HG03064 (cell line): ENCODE measurements around the gene ATP8A2.

Experiments used
- ATAC-seq: cut with Tn5 transposase; IDR thresholded peaks from one replicate; pipeline ENCODE4 v1.9.1; 2021; ENCODE audit warnings: low read depth; ENCODE audit not compliant: unreplicated experiment

Gene ATP8A2

GRCh38 chr13:25380741-25381324 is 9.1 kb downstream of the ATP8A2 start:
- no peak for ATAC-seq

GRCh38 chr13:25384758-25385410 is 13.1 kb downstream of the ATP8A2 start:
- no peak for ATAC-seq

- ATAC-seq: no peak
These were observed 20.2 kb downstream of the ATP8A2 start for GRCh38 chr13:25391932-25392331.

- ATAC-seq: no peak
These were observed 22.8 kb downstream of the ATP8A2 start for GRCh38 chr13:25394402-25395060.

GRCh38 chr13:25397763-25398162 is 26.0 kb downstream of the ATP8A2 start:
- no peak for ATAC-seq

GRCh38 chr13:25400925-25401324 is 29.2 kb downstream of the ATP8A2 start:
- ATAC-seq: no peak

GRCh38 chr13:25401958-25402357 is 30.2 kb downstream of the ATP8A2 start:
- no peak for ATAC-seq

- no peak for ATAC-seq
These were observed 34.6 kb downstream of the ATP8A2 start for GRCh38 chr13:25406377-25406776.

- no peak for ATAC-seq
These were observed 38.2 kb downstream of the ATP8A2 start for GRCh38 chr13:25409938-25410337.

- ATAC-seq: no peak
These were observed 43.5 kb downstream of the ATP8A2 start for GRCh38 chr13:25415241-25415640.

GRCh38 chr13:25417535-25417934 is 45.8 kb downstream of the ATP8A2 start:
- no peak for ATAC-seq

GRCh38 chr13:25420161-25420560 is 48.4 kb downstream of the ATP8A2 start:
- no peak for ATAC-seq

GRCh38 chr13:25421612-25422011 is 49.8 kb downstream of the ATP8A2 start:
- no peak for ATAC-seq

GRCh38 chr13:25422153-25422552 is 50.4 kb downstream of the ATP8A2 start:
- no peak for ATAC-seq

- ATAC-seq: no peak
These were observed 52.1 kb downstream of the ATP8A2 start for GRCh38 chr13:25423831-25424230.

GRCh38 chr13:25429466-25429865 is 57.7 kb downstream of the ATP8A2 start:
- no peak for ATAC-seq

GRCh38 chr13:25432691-25433090 is 60.9 kb downstream of the ATP8A2 start:
- ATAC-seq: no peak

GRCh38 chr13:25440061-25440460 is 68.3 kb downstream of the ATP8A2 start:
- ATAC-seq: no peak

- ATAC-seq: no peak
These were observed 74.5 kb downstream of the ATP8A2 start for GRCh38 chr13:25446261-25446660.

GRCh38 chr13:25447396-25447795 is 75.6 kb downstream of the ATP8A2 start:
- no peak for ATAC-seq

- no peak for ATAC-seq
These were observed 82.1 kb downstream of the ATP8A2 start for GRCh38 chr13:25453850-25454365.

- ATAC-seq: no peak
These were observed 83.4 kb downstream of the ATP8A2 start for GRCh38 chr13:25455146-25455545.
